Nephron progenitor cell (in vitro differentiated cells): ENCODE results near the gene RCHY1.

ENCODE experiments used
- DNase-seq: peaks from one replicate; pipeline ENCODE4 v3.0.0; 2021
- H3K27ac Mint-ChIP-seq: 2 replicates; pipeline ENCODE4 v1.8.0; 2021; ENCODE audit warnings: mild to moderate bottlenecking, moderate library complexity, mixed read lengths
- H3K27me3 Mint-ChIP-seq: 2 replicates; pipeline ENCODE4 v1.8.0; 2021; ENCODE audit warnings: mild to moderate bottlenecking, low read depth, mixed read lengths; ENCODE audit not compliant: poor library complexity
- H3K36me3 Mint-ChIP-seq: 2 replicates; pipeline ENCODE4 v1.8.0; 2021; ENCODE audit warnings: low read depth, mixed read lengths
- H3K4me1 Mint-ChIP-seq: 2 replicates; pipeline ENCODE4 v1.8.0; 2021; ENCODE audit warnings: mixed read lengths
- H3K4me3 Mint-ChIP-seq: 2 replicates; pipeline ENCODE4 v1.8.0; 2021; ENCODE audit warnings: mild to moderate bottlenecking, moderate library complexity, mixed read lengths
- H3K9me3 Mint-ChIP-seq: 2 replicates; pipeline ENCODE4 v1.8.0; 2021; ENCODE audit warnings: mild to moderate bottlenecking, moderate library complexity, mixed read lengths
- TF ChIP-seq, protein P1 (sequence below): fragments of 200-600 bp; sonication (generic); IDR thresholded peaks from 2 replicates; pipeline ENCODE4 v1.5.0; 2021; ENCODE audit warnings: antibody characterized with exemption

RCHY1 gene

GRCh38 chr4:75457365-75457764 lies 56.8 kb downstream of the RCHY1 start:
- no peak for DNase-seq
- no peaks in the 10 kb centered on the region for H3K36me3 Mint-ChIP-seq
- no peaks in the 10 kb centered on the region for H3K9me3 Mint-ChIP-seq
- H3K4me3 Mint-ChIP-seq: no peak overlapping the region
- TF ChIP-seq, protein P1, sequence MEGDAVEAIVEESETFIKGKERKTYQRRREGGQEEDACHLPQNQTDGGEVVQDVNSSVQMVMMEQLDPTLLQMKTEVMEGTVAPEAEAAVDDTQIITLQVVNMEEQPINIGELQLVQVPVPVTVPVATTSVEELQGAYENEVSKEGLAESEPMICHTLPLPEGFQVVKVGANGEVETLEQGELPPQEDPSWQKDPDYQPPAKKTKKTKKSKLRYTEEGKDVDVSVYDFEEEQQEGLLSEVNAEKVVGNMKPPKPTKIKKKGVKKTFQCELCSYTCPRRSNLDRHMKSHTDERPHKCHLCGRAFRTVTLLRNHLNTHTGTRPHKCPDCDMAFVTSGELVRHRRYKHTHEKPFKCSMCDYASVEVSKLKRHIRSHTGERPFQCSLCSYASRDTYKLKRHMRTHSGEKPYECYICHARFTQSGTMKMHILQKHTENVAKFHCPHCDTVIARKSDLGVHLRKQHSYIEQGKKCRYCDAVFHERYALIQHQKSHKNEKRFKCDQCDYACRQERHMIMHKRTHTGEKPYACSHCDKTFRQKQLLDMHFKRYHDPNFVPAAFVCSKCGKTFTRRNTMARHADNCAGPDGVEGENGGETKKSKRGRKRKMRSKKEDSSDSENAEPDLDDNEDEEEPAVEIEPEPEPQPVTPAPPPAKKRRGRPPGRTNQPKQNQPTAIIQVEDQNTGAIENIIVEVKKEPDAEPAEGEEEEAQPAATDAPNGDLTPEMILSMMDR: no peak
- no peaks in the 10 kb centered on the region for H3K27me3 Mint-ChIP-seq
- H3K4me1 Mint-ChIP-seq: no peaks in the 10 kb centered on the region
- H3K27ac Mint-ChIP-seq: no peak overlapping the region

GRCh38 chr4:75434105-75434504 lies 80.1 kb downstream of the RCHY1 start:
- Mint-ChIP-seq H3K9me3 (peaks cover 23% of the 10 kb centered on the region), H3K27me3 (no peaks in the 10 kb centered on the region), H3K4me3 (no peak overlapping the region), H3K4me1 (no peaks in the 10 kb centered on the region), H3K27ac (no peak overlapping the region), H3K36me3 (no peaks in the 10 kb centered on the region)
- TF ChIP-seq, protein P1: no peak
- DNase-seq: no peak

DNA sequence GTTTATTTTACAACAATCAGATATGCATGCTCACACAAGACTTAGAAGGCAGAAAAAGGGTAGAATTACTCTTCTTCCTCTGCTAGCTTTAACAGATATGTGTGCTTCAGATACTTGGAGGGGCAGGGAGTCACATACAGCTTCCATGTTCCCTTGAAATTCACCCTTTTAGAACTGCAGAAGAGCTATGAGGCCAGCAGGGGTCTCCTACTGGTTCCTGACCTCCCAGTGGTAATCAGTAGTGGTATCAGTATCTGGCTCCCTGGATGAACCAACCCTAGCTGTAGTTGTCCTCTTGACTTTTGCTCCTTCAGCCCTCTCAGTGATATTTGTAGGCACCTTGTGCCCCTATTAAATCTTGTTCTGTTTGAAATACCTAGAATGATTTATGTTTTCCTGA lies 81.5 kb downstream of the RCHY1 start:
- H3K36me3 Mint-ChIP-seq: no peaks in the 10 kb centered on the region
- no peak for DNase-seq
- no peak overlapping the region for H3K27ac Mint-ChIP-seq
- peaks cover 22% of the 10 kb centered on the region for H3K9me3 Mint-ChIP-seq
- H3K27me3 Mint-ChIP-seq: no peaks in the 10 kb centered on the region
- no peaks in the 10 kb centered on the region for H3K4me1 Mint-ChIP-seq
- TF ChIP-seq, protein P1: peak; percentile 15
- no peak overlapping the region for H3K4me3 Mint-ChIP-seq

GRCh38 chr4:75429208-75429607 lies 85.0 kb downstream of the RCHY1 start:
- Mint-ChIP-seq H3K27me3 (no peaks in the 10 kb centered on the region), H3K27ac (no peak overlapping the region), H3K4me3 (no peak overlapping the region), H3K9me3 (peaks cover 9% of the 10 kb centered on the region), H3K36me3 (no peaks in the 10 kb centered on the region), H3K4me1 (no peaks in the 10 kb centered on the region)
- no peak for DNase-seq
- TF ChIP-seq, protein P1: no peak
